ENCODE data around the gene NUDT1.

Gene NUDT1

DNA sequence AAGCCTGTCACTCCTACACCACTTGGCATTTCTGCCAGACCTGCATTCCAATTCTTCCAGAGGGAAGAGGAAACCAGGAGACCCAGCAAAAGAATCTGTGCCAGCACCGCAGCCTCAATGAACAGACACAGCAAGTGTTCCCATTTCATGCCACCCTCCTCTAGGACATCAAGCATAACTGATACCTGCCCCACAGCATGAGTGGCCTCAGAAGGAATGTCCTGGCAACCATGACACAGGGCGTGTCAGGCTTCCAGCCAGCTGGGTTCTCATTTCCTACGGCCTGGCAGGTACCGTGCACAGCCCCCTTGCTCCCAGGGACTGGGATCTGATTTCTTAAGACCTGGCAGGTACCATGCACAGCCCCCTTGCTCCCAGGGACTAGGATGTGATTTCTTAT, 17.1 kb upstream of the NUDT1 start:
- DNase-seq = no peak

DNA sequence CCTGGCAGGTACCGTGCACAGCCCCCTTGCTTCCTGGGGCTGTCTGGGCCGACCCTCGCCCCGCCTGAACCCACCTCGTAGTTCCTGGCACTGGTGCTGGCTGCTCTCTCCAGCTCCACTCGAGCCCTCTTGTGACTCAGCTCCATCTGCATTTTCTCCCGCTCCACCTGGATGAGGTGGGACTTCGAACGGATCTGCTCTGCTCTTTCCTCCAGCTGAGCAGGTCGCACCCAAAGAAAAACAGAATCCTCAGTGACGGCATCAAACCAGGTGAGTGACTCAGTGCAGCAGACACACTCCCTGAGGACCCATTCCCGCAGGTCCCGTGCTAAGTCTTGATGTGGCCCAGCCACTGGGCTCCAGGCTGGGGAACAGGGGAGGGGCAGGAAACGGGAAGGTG, 16.7 kb upstream of the NUDT1 start:
- DNase-seq = no peak

DNA sequence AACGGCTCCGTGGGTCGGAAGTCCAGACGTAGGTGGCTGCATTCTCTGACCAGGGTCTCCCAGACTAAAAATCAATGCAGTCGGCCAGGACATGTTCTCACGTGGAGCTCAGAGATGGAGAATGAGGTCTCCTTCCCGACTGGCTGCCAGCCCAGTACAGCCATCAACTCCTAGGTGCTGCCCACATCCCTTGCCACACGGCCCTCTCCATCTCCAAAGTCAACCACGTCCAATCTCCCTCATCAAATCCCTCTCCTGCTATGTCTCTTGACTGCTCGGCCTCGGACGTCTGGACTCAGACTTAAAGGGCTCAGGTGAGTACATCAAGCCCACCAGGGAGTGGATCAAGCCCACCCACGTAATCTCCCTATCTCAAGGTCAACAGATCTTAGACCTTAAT, 16.2 kb upstream of the NUDT1 start:
- DNase-seq = no peak

GRCh38 chr7:2227699-2228098, 14.3 kb upstream of the NUDT1 start:
- DNase-seq = no peak

GRCh38 chr7:2228921-2229320, 13.1 kb upstream of the NUDT1 start:
- no peak for DNase-seq

DNA sequence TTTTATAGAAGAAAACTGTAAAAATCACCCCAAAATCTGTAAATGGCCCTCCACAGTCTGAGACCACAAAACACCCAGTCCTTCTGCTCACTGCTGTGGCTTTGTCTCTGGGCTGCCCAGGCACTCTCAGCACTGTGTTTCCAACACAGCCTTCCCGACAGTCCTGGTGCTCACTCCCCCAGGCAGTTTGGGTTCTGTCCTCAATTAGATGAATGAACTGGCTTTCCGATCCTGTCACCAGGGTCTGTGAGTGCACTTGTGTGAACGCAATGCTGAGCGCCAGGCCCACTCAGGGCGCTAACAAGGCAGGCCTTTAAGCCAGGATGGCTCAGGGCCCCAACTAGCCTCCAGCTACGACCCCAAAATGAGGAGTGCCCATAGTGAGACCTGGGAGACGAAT, 12.6 kb upstream of the NUDT1 start:
- DNase-seq = no peak

- DNase-seq = no peak
Measured at GRCh38 chr7:2230226-2230625, 11.8 kb upstream of the NUDT1 start.

DNA sequence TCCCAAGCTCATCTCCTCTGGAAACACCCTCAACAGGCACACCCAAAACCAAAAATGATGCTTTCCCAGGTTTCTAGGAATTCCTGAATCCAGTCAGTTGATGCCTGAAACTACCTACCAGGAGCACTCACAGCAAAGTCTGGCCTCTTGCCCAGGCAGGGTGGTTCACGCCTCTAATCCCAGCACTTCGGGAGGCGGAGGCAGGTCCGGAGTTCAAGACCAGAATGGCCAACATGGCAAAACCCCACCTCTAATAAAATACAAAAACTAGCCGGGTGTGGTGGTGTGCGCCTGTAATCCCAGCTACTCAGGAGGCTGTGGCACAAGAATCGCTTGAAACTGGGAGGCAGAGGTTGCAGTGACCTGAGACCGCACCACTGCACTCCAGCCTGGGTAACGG, 11.1 kb upstream of the NUDT1 start:
- no peak for DNase-seq

DNA sequence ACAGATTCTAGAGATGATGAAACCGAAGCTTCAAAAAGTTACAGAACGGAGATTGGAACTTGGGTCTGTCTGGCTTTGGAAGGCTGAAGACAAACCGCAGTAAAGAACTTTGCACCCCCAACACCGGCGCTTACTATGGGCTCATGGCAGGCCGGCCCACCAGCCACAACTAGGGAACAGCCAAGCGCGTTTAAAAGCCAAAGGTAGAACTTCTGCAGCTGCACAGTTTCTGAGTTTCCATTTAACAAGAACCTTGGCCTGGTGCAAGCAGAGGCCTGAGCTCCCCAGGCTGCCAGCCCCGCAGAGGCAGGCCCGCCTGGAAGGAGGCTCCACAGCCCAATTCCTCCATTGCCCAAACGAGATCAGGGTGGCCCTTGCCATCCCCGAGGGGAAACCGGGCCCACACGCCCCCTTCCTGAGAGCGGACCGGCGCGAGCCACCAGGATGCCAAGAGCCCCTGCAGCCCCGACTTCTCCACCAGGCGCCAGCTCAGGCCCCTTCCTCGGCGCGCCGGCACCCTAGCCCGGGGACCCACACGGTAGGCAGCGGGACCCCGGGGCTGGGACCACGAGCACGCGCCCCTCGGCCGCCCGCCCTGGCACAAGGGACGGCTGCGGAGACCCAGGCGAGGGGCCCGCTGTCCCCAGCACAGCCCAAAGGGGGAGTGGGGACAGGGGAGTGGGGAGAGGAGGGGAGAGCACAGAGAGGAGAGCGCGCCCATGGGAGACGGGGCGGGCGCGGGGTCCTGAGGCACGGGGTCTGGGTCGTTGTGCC, 9.8 kb upstream of the NUDT1 start:
- DNase-seq = peak; percentile 45

DNA sequence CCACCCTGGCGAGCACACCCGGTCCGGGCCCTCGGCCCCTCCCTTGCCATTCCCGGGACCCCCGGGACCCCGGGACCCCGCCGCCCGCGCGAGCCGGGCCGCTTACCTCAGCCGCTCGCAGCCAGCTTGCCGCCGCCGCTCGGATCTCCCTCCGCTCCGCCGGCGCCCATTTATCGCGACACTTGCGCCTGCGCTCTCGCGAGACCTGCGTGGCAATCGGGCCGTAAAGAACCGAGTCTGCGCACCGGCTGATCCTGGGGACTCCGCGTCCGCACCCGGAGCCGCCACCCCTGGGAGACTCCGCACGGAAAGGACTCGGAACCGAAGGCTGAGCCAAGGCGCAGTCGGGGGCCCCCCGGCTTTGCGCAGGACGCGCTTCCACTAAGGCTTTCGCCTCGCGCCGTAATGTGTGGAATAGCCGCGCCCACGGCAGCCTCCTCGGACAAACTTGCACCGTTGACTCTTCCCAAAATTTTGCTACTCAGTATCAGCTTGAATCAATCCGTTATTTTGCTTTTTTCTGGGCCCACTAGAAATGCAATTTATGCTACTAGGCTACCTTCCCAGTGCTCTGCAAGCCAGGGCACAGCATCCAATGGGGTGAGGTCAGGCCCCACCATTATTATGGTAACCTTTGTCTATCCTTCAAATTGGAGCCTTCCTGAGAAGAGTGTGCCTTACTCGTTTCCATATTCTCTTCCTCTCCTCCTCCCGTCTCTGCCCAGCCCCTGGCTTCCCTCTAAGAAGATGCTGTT, 9.1 kb upstream of the NUDT1 start, which contains the start of gene MAD1L1:
MAD1L1 (minus strand) TSS at position 180 of the 755 bp plus-strand sequence. CDS start 2,812 bp downstream, outside the sequence.
- DNase-seq = peak; percentile 82

DNA sequence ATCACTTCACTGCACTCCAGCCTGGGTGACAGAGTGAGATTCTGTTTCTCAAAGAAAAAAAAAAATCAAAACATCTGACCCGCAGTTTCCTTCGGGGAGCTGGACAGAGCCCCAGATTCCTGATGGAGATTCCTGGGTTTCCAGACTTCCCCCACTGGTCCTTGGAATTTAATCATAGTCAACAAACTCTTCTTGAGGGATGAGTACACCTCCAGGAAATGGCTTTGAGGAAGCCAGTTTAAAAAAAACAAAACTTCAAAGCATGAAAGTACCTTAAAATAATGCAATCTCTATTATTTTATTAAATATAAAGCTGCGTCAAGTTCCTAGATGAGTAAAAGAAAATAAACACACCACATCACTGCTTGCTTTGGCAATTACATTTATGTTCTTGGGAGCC, 8.1 kb upstream of the NUDT1 start:
- DNase-seq = no peak

DNA sequence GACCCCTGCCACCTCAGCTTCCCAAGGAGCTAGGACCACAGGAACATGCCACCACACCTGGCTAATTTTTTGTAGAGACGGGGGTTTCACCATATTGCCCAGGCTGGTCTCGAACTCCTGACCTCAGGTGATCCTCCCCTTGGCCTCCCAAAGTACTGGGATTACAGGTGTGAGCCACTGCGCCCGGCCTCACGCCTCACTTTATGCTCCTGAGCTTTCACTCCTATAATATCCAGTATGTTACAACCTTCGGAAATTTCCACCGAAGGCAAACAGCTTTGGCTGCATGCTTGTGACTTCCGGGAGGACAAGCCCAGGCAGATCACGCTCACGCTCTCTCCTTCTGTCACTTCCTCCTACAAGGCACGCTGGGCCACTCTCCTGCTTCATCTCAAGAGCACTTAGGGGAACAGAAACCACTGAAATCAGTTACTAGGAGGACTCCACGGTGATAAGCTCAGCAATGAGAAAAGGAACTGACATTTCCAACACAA, 4.9 kb upstream of the NUDT1 start:
- DNase-seq = no peak

DNA sequence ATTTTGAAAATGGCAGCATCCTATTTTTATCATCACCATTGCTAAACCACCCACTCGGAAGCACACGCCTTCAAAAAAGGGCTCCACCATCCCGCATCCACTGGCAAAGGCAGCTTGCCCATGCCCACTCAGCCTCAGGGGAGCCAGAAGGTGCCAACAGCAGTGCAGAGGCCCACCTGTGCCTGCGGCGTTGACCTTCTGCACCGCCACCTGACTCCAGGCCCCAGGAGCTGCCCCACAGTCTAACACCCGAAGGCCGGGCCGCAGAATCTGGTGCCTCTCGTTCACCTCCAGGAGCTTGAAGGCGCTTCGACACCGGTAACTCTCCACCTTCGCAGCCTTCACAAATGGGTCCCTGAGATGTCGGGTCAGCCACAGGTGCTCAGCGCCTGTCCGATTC, 2.8 kb upstream of the NUDT1 start:
- DNase-seq = no peak

DNA sequence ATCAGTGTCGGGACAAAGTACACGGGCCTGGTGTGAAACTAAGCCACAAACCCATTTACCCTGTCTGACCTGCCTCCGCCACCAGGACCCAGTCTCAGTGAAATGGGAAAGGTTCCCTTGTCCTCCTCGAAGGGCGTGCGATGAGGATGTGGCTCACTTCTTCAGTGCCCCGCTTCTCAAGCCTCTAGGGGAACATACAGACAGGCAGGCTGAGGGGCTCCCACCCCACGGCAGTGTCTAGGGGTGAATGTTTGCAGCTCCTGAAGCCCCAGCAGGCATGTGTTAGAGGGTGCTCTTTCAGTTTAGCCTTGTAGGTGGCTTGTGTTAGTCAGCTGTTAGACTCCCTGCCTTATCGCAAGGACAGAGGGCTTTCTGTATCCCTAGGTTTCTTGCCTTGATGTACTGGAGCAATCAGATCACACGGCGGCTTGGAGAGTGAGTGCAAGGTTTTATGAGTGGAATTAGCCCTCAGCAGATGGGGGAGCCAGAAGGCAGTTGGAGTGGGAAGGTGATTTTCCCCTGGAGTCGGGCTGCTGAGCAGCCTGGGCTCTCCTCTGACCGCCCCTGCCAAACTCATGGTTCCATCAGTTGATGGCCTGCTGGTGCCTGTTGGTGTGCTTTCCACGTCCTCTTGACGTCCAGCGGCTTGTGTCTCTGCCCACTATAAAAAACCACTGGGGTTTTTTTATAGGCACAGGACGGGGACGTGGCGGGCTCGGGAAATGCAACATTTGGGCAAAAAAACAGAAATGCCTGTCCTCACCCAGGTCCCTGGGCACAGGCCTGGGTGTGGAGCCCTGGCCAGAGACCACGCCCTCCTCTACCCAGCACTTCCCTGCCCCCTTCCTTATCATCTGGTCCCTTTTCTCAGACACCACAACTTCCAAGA, 759 bp downstream of the NUDT1 start:
- no peak for DNase-seq

GRCh38 chr7:2243458-2243857, 1.4 kb downstream of the NUDT1 start:
- no peak for DNase-seq

DNA sequence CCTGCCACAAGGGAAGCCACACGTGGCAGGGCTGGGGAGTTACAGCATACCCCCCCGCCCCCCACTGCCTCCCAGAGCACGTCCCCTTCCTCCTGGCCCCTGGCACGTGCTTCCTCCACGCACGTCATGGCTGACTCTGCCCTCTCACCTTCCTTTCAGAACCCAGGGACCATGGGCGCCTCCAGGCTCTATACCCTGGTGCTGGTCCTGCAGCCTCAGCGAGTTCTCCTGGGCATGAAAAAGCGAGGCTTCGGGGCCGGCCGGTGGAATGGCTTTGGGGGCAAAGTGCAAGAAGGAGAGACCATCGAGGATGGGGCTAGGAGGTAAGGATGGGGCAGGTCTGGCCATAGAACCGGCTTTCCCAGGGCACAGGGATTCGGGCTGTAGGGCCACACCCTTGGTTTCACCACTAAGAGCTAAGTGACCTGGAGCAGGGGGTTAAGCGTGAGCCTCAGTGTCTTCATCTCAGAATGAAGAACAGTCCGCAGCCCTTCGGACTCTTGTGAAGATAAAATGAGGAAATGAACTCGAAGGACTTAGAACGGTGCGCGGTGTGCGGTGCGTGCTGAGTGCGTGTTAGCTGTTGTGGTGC, 2.5 kb downstream of the NUDT1 start:
- DNase-seq = no peak

- DNase-seq = no peak
Measured at GRCh38 chr7:2245883-2246675, 4.1 kb downstream of the NUDT1 start.

GRCh38 chr7:2247141-2247995, 5.3 kb downstream of the NUDT1 start:
- no peak for DNase-seq

- DNase-seq = no peak
Measured at GRCh38 chr7:2248984-2249694, 7.1 kb downstream of the NUDT1 start.

DNA sequence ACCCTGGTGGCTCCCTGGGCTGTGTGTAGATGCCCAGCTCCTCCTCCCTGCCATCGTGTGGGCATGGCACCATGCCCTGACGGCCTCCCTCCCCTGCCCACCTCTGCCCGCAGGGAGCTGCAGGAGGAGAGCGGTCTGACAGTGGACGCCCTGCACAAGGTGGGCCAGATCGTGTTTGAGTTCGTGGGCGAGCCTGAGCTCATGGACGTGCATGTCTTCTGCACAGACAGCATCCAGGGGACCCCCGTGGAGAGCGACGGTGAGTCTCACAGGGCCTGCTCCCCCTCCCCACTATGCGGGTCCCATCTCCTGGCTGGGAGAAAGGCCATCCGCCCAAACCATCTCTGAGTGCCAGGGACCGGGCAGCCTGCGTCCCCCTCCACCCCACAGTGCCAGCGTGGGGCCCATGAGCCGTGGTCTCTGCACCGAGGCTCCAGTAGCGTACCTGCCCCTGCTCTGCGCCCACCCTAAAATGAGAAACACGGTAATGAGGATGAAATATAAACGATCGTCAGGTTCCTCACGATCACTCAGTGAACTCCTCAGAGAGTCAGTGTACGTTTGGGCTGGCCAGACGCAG, 7.8 kb downstream of the NUDT1 start:
- no peak for DNase-seq

Measured in NCI-H1105 (cell line).